Measurements from ENCODE around the gene AFM. TPM values are rescaled to one million over a fixed set of nuclear protein-coding genes. Genes with fewer than 3 reads are reported as not detected.

AFM gene
- total RNA-seq, 1 experiment from 2014 or later: not detected

DNA sequence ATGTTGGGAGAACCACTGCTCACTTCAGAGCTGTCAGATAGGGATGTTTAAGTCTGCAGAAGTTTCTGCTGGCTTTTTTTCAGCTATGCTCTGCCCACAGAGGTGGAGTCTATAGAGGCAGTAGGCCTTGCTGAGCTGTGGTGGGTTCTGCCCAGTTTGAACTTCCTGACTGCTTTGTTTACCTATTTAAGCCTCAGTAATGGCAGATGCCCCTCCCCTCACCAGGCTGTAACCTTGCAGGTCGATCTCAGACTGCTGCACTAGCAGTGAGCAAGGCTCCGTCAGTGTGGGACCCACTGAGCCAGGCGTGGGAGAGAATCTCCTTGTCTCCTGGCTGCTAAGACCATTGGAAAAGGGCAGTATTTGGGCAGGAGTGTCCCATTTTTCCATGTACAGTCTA is 36.8 kb downstream of the AFM start:
- Mint-ChIP-seq H3K4me1 (peaks cover 20 to 21% of the 10 kb centered on the region in 2 experiments), H3K27me3 (ENCODE audit: low read depth) (no peaks in the 10 kb centered on the region; the same call in none of the 2 replicates), H3K4me3 (no peak overlapping the region), H3K36me3 (ENCODE audit: insufficient read depth in 1 of 3, low read depth in 3 of 3) (peaks cover 3 to 32% (median 19%) of the 10 kb centered on the region in 3 experiments; a peak in 5 of 7 replicates), H3K9me3 (peaks cover 28 to 31% of the 10 kb centered on the region in 2 experiments), H3K27ac (no peak overlapping the region)
- Histone ChIP-seq H2BK120ac (ENCODE audit: low read depth, low read length, poor library complexity, severe bottlenecking) (no peak overlapping the region), H4K8ac (replicated peaks; ENCODE audit: insufficient read length, low read depth, low read length) (no peak overlapping the region), H3K4ac (ENCODE audit: low read depth, low read length) (no peak overlapping the region), H4K20me1 (ENCODE audit: control insufficient read depth, insufficient read depth, insufficient read length) (no peaks in the 10 kb centered on the region), H3K27ac (ENCODE audit: insufficient read length, low read depth, low read length) (no peak overlapping the region), H3K9me3 (ENCODE audit: control insufficient read depth, low read depth, low read length) (no peaks in the 10 kb centered on the region), H2BK15ac (ENCODE audit: low read depth, low read length) (no peak overlapping the region), H2AFZ (ENCODE audit: low read length) (no peak overlapping the region), H3K79me1 (ENCODE audit: insufficient read depth, low read depth, low read length, poor library complexity, severe bottlenecking) (no peaks in the 10 kb centered on the region), H3K4me1 (ENCODE audit: insufficient read depth, low read length) (no peaks in the 10 kb centered on the region; the same call in 1 of the 2 replicates), H3K14ac (ENCODE audit: insufficient read depth, low read length) (no peak overlapping the region), H3K27me3 (ENCODE audit: insufficient read depth, low read length) (no peaks in the 10 kb centered on the region), H4K91ac (ENCODE audit: insufficient read length, low read depth, low read length) (no peak overlapping the region), H3K9ac (ENCODE audit: extremely low read depth, insufficient read length, low read length) (no peak overlapping the region), H3K56ac (ENCODE audit: insufficient read length, low read depth, low read length) (no peak overlapping the region), H3K4me2 (ENCODE audit: insufficient read depth, insufficient read length, low read length) (no peak overlapping the region), H3K79me2 (ENCODE audit: insufficient read depth, low read length) (no peaks in the 10 kb centered on the region), H3K23ac (ENCODE audit: insufficient read length, low read depth, low read length) (no peak overlapping the region), H4K5ac (ENCODE audit: insufficient read length, low read depth, low read length) (no peak overlapping the region), H2BK12ac (ENCODE audit: insufficient read length, low read depth, low read length) (no peak overlapping the region), H3T11ph (ENCODE audit: low read length) (no peak overlapping the region), H2BK20ac (ENCODE audit: low read depth, low read length, poor library complexity, severe bottlenecking) (no peak overlapping the region), H2AK5ac (ENCODE audit: insufficient read length, low read length) (no peak overlapping the region), H3K18ac (ENCODE audit: insufficient read length, low read depth, low read length) (no peak overlapping the region), H2BK5ac (ENCODE audit: insufficient read length, low read length) (no peak overlapping the region), H3K23me2 (ENCODE audit: insufficient read length, low read depth, low read length, poor library complexity, severe bottlenecking) (no peaks in the 10 kb centered on the region)
- DNase-seq: no peak
- no CpG with 5 or more reads among the region's 3 CpGs for WGBS (ENCODE audit: extremely low coverage, insufficient read length, low lambda C conversion rate)
- TF ChIP-seq, protein P1, sequence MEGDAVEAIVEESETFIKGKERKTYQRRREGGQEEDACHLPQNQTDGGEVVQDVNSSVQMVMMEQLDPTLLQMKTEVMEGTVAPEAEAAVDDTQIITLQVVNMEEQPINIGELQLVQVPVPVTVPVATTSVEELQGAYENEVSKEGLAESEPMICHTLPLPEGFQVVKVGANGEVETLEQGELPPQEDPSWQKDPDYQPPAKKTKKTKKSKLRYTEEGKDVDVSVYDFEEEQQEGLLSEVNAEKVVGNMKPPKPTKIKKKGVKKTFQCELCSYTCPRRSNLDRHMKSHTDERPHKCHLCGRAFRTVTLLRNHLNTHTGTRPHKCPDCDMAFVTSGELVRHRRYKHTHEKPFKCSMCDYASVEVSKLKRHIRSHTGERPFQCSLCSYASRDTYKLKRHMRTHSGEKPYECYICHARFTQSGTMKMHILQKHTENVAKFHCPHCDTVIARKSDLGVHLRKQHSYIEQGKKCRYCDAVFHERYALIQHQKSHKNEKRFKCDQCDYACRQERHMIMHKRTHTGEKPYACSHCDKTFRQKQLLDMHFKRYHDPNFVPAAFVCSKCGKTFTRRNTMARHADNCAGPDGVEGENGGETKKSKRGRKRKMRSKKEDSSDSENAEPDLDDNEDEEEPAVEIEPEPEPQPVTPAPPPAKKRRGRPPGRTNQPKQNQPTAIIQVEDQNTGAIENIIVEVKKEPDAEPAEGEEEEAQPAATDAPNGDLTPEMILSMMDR (conservative IDR thresholded peaks at IDR 0.05): no peak
